GM19043 (cell line): Measurements from ENCODE around the gene UTP14A.
A peak's percentile ranks its signal among the peaks of the same experiment; 100 is the strongest.

Experiments
- ATAC-seq: cut with Tn5 transposase; IDR thresholded peaks from one replicate; pipeline ENCODE4 v1.9.1; 2021; ENCODE audit warnings: low read depth; ENCODE audit not compliant: unreplicated experiment

The UTP14A gene

DNA sequence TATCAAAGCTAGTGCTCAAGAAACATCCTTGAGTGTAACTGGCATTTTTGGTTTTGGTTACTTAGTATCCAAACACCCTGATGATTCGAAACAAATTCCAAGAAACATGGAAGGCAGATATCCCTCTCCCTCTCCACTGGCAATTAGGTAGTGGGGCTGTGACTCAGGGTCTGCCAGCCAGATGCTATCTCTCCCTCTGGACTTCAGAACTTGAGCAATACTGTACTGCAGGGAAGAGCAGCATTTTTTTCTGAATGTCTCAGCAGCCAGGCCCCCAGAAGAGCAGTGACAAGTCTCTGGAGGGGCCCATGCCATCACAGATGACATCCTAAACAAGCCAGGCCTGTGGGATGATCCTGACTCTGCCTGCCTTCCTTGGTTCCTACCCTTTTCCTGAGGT lies 39.2 kb downstream of the UTP14A start:
- ATAC-seq: no peak

DNA sequence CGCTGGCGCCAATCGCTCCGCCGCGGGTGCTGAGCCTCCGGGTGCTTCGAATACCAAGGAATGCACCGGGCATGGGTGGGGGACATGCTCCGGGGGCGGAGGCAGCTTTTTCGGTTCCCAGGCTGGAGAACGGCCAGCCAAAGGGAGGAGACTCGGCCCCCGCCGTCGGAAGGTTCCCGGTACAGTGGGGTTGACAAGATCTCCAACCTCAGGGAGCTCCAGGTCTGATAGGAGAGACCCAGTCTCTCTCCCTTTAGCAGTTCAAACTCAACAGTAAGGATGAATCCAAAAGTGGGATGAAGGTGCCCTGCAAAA lies 47.3 kb downstream of the UTP14A start:
- no peak for ATAC-seq

DNA sequence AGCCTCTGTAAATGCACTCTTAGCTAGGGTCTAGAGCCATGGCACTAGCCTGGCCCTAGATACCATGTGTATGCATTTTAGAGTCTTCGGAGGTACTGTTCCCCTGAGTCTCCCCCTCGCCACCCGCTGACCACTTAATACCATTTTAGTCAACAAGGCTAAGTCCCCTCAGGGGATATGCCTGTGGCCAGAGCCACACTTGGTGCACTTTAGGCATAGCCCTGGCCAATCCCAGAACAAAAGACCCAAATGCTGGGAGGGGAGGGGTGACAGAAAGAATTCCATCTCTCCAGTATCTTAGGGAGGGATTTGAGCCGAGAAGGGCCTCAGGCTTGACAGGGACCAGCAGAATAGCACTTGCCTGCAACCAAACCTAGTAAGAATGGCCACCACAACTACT lies 47.9 kb downstream of the UTP14A start:
- ATAC-seq: no peak

DNA sequence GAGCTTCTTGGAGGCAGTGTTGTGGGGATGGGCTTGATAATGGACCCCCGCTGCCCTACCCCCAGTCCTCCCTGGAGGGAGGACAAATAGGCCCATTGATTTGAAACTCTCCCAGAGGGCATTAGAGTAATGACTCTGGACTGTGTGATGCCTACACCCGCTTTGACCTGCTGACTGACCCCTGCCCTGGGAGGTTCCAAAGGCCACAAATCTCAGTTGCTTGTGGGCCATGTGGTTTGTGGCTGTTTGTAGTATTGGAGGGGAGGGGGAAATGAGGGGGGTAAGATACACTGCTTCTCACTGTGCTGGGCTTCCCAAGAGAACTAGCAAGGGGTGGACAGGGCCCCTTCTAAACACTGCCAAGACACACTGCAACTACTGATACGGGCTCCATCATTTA lies 48.8 kb downstream of the UTP14A start:
- ATAC-seq: no peak

DNA sequence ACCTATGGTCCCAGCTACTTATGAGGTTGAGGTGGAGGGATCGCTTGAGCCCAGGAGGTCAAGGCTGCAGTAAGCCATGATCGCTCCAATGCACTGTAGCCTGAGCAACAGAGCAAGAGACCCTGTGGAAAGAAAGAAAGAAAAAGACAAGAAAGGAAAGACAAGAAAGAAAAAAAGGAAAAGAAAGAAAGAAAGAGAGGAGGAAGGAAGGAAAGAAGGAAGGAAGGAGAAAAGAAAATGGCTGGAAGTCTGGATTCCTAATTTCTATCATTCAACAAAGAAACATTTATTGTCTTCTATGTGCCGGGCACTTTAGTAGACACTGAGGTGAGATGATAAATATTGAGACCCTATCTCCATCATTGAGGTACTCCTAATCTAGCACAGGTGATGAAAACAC lies 49.7 kb downstream of the UTP14A start:
- ATAC-seq: no peak

DNA sequence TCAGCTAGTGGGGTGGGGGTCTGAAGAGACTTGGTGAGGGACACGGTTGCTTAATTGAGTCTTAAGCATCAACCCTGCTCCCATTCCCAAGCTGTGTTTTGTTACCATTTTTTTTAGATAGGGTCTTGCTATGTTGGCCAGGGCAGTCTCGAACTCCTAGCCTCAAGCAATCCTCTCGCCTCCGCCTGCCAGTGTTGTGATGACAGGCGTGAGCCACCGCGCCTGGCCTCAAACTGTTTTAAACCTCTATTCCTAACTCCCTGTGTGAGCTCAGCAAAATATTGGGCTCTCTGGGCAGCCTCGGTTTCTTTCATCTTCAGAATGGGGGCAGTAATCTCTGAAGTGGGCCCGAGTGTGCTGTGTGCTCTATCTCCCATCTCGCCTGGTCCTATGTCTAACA lies 50.2 kb downstream of the UTP14A start:
- no peak for ATAC-seq

DNA sequence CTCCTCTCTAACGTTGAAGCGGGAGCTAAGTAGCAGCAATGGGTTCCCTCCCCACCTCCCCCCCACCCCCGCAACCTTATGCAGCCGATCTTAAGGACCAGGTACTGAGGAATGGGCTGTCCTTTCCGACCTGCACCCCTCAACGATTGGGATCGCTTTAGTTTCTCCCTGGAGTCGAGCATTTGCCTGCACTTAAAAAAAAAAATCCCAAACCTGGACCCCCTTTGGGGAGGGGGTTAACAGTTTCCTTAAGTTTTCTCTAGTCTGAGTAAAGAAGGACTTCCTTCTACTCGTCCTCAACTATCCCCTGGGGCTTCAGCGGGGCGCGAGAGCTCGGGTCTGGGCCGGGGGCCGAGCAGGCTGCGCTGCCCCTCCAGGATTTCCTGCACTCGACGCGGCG lies 50.8 kb downstream of the UTP14A start:
- ATAC-seq: no peak

DNA sequence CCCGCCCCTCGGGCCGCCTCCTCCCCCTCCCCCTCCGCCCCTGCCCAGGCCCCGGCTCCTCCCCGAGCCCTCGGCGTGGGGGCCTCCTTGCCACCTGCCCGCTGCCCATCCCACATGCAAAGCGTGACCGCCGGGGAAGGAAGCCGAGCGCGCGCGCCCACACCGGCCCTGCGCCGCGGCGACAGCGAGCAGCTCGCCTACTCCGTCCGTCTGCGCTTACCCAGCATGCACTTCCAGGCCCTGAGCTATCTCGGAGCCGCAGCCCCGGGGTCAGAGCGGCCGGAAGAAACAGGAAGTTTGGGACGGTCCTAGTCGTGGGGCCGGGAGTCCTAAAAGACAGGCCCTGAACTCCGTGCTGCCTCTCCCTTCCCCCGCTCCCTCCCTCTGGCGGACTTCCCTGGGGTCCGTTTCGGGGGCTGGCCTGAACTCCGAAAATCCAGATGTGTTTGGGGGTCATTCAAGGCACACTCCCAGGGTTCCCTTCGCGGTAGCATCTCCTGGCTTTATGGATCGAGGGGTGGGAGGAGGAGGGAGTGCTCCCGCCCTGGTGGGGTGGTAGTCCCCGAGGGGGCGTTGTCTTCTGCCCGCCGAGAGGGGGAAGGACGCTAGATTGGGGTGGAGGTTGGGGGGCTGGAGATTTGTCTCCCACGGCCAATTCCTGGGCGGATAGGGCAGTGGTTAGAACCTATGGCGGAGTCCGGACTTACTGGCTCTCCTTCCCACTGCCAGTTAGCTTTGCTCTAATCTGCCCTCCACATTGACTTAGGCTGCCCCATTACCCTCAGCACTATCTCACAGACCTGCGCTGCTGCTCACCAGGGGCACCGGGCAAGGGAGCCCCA lies 51.5 kb downstream of the UTP14A start:
- peak; percentile 55 for ATAC-seq

DNA sequence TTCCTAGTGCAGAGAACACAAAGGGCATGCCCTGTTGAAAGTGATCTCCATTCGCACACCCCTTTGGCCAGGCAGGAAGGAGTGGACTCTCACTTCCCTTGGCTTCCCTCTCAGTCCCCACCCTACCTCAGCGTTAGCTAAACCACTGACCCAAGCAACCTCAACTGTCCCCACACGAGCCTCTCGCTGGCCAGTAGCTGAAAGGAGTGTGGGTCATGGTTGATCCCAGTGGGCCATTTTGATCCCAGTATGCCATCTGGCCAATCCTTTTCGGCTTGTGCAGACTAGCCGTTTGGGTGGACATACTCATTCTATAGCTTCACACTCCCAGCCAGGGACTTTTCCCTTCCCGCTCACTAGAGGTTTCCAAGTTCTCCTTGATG lies 52.1 kb downstream of the UTP14A start:
- ATAC-seq: no peak

DNA sequence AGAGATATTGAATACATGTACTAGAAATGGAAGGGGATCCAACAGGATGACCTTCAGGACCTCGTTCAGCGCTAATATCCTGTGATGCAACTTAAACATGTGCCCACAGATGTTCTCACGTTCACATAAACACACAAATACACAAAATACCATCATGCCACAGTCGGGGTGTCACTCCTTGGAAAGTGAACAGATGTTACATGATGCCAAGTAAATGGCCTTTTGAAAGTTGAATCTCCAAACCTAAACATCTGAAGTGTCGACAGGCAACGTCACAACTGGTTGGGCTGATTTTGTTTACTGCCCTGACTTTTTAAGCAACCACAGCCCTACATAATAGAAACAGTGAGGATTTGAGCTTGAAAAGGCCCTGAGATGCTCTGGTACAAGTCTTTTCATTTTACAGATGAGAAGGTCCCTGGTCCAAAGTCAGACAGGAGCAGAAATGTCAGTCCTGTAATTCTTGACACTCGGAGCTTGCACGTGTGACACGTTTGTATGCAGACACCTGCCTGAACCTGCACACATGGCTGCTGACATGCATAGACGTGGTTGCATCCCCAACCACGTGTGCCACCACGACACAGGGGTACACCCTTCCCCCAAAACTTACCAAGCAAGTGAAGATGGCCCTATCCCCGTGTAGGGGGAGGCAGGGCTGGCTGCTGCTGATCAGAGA lies 53.0 kb downstream of the UTP14A start:
- no peak for ATAC-seq

DNA sequence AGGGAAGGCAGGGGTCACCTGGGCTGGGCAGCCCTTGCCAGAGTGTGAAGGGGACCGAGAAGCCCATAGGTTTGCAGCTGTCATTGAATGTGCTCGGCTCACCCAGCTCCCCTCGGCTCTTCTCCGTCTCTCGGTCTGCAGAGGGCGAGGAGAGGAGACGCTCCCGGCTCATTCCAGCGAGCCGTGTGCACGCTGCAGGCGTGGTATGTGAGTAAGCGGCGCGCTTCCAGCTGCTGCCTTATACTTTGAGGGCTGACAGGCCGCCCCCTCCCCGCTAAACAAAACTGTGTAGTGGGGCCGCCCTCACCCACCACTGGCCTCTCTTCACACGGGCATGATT lies 53.5 kb downstream of the UTP14A start:
- no peak for ATAC-seq

DNA sequence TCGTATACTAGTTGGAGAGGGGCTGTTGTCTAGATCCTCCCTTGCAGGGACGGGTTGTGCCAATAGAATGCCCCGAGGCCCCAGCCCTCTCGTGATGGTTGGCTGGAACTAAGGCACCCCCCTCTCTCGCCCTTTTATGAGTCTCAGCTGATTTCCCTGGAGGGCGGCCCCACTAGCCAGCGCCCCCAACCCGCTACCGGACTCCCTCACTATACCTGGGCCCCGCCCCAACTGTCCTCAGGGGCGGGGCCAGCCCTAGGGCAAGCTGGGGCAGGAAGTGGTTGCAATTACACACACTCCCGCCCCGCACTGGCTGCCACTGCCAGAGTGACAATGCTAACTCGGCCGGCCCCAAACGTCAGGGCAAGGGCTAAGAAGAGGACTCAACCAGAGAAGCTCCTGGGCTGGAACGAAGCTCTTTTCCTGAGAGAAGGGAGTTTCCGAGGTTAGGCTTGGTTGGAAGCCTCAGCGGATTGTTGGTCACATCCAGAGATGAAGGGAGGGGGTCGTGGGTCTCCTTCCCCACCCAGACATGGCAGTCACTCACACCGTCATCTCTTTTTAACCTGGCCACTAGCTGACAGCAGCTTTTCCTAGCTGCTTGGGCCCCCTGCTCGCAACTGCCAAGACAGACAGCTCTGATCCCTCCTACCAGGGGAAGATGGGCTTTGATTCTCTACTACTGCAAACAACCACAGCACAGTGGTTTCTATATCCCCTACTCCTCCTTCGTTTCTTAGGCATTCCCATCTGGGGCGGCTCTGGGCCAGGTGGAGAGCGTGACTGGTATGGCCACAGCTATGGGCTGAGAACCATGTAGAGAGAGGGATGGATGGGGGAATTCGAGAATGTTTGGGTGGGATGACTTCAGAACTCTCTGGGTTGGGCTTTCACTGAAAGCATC lies 55.5 kb downstream of the UTP14A start:
- peak; percentile 87 for ATAC-seq

DNA sequence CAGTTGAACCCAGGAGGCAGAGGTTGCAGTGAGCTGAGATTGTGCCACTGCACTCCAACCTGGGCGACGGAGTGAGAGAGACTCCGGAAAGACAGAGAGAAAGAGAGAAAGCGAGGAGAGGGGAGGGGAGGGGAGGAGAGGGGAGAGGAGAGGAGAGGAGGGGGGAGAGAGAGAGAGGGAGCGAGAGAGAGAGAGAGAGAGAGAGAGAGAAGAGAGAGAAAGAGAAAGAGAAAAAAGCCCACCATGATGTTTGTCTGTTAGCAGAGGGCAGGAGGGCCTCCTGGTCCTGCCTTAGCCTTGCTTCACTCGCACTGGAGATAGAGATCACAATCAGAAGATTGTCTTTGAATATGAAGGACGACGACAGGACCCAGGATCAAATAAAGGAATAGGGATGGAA lies 57.8 kb downstream of the UTP14A start:
- ATAC-seq: no peak

DNA sequence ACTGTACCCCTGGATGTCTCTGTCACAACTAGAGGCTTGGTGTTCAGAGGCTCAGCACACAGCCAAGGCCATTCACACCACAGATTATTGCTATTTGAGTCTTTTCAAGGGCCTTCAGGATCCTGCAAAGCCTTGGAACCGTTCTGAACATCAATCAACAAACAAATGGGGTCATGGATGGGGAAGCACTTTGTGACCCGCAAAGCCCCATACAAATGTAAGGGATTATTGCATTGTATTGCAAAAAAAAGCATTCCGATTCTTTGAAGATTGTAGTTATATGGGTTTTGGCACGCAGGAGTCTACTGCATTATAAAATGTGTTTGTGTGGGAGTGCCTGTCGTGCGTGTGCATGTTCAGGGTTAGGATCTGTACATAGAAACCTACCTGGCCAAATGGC lies 59.2 kb downstream of the UTP14A start:
- ATAC-seq: no peak

DNA sequence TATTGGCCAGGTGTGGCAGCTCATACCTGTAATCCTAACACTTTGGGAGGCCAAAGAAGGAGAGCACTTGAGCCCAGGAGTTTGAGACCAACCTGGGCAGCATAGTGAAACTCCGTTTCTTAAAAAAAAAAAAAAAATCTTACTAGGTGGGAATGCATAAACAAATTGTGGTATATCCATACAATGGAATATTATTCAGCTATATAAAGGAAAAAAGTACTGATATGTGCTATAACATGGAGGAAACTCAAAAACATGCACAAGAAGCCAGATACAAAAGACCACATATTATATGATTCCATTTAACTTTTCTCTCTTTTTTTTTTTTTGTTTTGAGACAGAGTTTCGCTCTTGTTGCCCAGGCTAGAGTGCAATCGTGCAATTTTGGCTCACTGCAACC lies 63.0 kb downstream of the UTP14A start:
- no peak for ATAC-seq

DNA sequence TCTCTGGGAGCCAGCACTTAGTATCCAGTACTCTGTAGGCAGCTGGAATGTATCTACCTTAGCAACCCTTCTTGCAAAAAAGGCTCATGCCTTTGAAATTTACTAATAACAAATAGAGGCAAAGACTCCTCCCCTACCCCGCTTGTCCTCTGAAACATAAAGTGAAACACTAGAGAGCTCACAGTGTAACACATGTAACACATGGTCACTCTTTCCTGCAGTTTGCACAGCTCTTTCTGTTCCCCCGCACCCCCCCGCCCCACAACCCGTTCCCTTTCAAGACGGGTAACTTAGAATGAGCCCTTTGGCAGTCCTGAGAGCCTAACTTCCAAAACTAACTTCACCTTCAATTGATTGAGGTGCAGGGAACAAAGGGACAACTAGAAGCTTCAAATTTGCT lies 70.5 kb downstream of the UTP14A start:
- no peak for ATAC-seq
